ENCODE measurements around the gene HTR2A.

DNA sequence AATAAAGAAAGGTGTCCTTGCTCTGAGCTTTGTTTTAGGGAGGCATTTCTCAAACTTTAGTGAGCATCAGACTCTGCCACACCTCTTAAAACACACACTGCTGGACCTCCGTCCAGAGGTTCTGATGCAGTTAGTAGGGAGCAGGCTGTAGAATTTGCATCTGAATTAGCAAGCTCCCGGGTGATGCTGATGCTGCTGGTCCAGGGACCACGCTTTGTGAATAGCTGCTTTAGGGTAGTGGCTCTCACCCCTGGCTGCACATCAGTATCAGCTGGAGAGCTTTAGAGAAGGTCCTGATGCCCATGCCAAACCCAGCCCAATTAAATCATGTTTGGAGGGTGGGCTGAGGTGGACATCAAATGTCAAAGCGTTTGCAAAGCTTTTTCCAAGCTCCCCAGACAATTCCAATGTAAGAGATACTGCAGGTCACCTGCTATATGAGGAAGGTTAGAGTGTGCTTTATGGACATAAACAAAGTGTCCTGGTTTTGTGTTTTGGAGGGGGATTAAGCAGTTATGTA, 3.6 kb downstream of the HTR2A start:
- TF ChIP-seq, protein P1, sequence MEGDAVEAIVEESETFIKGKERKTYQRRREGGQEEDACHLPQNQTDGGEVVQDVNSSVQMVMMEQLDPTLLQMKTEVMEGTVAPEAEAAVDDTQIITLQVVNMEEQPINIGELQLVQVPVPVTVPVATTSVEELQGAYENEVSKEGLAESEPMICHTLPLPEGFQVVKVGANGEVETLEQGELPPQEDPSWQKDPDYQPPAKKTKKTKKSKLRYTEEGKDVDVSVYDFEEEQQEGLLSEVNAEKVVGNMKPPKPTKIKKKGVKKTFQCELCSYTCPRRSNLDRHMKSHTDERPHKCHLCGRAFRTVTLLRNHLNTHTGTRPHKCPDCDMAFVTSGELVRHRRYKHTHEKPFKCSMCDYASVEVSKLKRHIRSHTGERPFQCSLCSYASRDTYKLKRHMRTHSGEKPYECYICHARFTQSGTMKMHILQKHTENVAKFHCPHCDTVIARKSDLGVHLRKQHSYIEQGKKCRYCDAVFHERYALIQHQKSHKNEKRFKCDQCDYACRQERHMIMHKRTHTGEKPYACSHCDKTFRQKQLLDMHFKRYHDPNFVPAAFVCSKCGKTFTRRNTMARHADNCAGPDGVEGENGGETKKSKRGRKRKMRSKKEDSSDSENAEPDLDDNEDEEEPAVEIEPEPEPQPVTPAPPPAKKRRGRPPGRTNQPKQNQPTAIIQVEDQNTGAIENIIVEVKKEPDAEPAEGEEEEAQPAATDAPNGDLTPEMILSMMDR (IDR thresholded peaks at IDR 0.05): no peak
- TF ChIP-seq POLR2A (IDR thresholded peaks at IDR 0.05): no peak
